Esophagus squamous epithelium (tissue), 4 donors: ENCODE measurements around the gene DLG2.
"Not testable (repeated sequence)": the region's sequence is repeated elsewhere in the genome, so short reads cannot be mapped to it uniquely, and the experiment has no call there.

Experiments used
- CTCF ChIP-seq, 6 experiments: fragments of 450-650 bp in 4 of 6; fragments of 200-600 bp in 2 of 6; sonication (generic) in 2 of 6; IDR thresholded peaks; one replicate each; pipeline ENCODE4 v1.5.1; 2016 to 2019; ENCODE audit warnings: antibody characterized with exemption in 6 of 6, mild to moderate bottlenecking in 4 of 6, moderate library complexity in 4 of 6
- POLR2A ChIP-seq, 4 donors: fragments of 450-650 bp; IDR thresholded peaks; one replicate each; pipeline ENCODE4 v1.6.1; 2017; ENCODE audit warnings: antibody characterized with exemption in 4 of 4, mild to moderate bottlenecking in 4 of 4, moderate library complexity in 3 of 4

DNA sequence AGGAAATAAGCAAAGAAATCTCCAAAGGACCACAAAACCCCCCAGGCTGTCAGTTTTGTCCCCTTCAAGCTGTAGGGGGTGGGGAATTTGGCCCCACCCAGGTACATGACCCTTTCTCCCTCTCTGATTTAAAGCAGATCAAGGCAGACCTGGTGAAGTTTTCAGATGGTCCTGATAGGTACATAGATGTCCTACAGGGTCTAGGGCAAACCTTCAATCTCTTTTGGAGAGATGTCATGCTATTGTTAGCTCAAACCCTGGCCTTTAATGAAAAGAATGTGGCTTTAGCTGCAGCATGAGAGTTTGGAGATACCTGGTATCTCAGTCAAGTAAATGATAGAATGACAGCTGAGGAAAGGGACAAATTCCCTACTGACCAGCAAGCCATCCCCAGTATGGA lies 18.5 kb downstream of the DLG2 start:
- not testable (repeated sequence) for TF ChIP-seq CTCF, POLR2A (IDR thresholded peaks at IDR 0.05)
